GM21381 (cell line): ENCODE data around the gene HLA-DMA.

ENCODE experiments used
- ATAC-seq: cut with Tn5 transposase; IDR thresholded peaks from one replicate; pipeline ENCODE4 v1.9.1; 2021; ENCODE audit warnings: mild to moderate bottlenecking, moderate library complexity; ENCODE audit not compliant: unreplicated experiment

HLA-DMA gene

DNA sequence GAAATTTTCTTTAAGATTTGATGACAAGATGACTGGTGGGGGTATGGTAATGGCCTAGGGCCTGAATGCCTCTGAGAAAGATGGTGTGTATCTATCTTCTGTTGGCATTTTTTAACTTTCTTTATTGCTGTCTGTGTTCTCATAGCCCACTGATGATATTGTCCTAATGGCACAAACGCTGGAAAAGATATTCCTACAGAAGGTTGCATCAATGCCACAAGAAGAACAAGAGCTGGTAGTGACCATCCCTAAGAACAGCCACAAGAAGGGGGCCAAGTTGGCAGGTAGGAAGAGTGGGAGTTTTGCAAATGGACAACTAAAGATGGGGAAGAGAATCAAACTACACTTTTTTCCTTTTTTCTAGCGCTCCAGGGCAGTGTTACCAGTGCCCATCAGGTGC, 23.0 kb upstream of the HLA-DMA start:
- ATAC-seq = no peak

- no peak for ATAC-seq
These were observed 21.8 kb upstream of the HLA-DMA start for GRCh38 chr6:32974541-32975308.

DNA sequence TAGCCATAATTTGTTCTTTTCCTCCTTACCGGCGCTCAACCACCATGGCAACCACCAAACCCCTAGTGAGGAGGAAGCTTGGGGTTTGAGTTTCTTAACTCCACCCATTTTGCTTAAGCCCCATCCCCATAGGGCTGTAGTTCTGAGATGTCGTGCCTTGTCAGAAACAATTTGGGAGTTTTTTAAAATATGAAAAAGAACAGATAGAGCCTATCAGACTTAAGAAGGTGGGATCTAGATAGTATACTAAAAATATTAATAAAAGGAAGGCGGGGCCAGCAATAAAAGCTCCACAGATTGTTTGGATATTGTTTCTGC, 21.1 kb upstream of the HLA-DMA start:
- ATAC-seq = no peak

GRCh38 chr6:32973144-32974015, 20.5 kb upstream of the HLA-DMA start:
- no peak for ATAC-seq

DNA sequence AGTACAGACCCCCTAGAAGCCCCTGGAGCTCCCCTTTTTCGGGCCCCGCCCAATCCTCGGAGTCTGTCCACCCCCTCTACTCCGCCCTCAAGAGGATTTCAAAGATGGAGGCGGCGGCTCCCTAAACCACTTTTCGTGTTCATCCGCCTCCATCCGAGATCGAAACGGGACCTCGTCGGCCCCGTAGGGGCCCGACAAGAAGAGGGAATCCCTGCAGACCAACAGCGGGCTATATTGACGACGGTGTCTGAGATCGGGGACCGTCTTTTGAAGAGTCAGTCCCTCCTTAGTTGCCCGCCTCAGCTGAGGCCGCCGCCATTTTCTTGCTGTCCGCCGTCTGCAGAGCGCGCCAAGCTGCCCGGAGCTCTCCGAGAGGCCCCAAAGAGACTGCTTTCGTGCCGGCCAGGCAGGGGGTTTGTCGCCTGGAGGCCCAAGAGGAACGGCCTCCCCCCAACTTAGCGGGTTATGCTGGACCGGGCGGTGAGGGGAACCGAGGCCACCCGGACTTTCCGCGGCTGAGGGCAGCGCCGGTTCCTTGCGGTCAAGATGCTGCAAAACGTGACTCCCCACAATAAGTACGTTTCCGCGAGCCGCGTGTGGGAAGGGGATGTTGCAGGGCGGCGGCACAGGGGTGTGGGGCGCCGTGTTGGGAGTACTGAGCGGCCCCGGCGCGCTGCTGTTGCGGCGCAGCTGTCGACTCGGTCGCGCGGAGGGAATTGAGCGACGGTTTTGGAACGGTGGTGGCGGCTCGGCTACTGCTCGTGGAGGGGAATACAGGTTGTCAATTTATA, 19.7 kb upstream of the HLA-DMA start:
- no peak for ATAC-seq

GRCh38 chr6:32971581-32972352, 18.9 kb upstream of the HLA-DMA start:
- peak; percentile 40 for ATAC-seq

GRCh38 chr6:32971242-32971580, 18.3 kb upstream of the HLA-DMA start:
- no peak for ATAC-seq

- no peak for ATAC-seq
These were observed 17.7 kb upstream of the HLA-DMA start for GRCh38 chr6:32970413-32971241.

GRCh38 chr6:32969685-32970412, 17.0 kb upstream of the HLA-DMA start:
- ATAC-seq = no peak

GRCh38 chr6:32968867-32969684, 16.2 kb upstream of the HLA-DMA start:
- ATAC-seq = no peak

DNA sequence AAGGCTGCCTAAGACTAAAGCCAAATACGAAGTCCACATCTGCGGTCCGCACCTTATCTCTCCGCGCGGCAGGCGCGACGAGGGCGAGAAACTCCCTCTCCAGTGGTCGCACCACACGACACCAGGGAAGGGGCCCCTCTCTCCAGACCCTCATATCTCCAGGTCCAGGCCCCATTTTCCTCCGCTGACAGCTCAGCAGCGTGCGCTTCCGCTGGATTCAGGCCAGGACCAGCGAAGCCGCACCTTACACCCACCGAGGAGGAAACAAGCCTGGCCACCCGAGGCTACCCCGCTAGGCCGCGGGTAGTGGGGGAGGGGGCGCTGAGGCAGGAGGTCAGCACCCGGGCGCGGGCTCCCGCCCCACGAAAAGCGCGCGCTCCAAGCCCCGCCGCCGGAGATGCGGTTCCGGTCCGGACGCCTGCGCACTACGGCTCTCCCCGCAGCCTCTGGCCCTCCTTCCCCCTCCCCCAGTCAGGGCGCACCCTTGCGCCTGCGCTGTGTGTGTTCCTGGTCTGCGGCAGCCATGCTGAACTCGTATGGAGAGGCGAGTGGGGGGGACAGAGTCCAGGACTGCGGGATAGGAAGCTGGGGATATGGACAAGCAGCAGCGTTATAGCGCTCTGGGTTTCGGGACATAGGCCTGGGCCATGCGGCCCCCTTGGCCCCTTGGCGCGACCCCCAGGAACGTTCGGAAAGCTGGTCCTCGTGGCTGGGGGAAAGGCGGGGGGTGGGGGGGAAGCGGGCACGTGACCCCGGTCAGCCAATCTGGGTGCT, 15.4 kb upstream of the HLA-DMA start, which contains the start of gene BRD2:
TSS of gene BRD2 (plus strand) at position 502 of the 774 bp plus-strand sequence. CDS start 4,305 bp downstream, outside the sequence.
- ATAC-seq = peak; percentile 30

DNA sequence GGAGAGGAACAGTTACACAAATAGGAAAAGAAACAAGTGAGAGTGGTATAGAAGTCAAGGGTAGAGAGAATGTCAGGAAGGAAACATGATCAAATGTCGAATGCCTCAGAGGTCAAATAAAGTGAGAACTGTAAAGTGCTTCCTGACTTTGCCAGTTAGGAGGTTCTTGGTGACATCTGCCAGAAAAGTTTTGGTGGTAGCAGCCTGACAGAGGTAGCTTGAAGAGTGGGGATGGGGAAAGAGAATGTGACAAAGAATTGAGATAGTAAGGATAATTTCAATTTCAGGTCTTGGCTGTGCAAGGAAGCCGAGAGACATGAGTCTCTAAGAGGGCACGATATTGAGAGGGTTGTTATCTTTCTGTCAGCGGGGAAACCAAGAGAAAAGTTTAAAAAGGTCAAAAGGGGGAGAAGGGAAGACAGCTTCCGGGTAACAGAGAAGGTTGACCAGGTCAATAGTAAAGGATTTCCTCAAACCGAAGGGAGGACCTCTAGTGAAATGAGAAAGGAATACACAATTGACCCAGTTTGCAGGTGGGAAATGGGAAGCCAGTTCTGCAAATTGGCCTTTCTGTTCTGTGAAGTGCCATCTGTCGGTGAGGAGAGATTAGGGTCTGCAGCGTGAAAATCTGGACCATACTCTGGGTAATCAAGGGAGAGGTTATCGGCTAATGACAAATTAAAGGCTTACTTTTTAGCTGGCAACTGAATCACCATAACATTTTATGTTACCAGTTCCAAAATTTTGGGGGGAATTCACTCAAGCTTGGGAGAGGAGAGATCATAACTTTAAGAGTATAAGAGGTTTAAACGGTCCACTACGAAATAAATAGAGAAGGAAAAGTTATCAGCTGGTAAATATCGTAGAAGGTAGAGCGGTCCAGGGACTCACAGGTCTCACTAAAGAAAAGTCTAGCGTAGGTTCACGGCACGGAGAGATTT, 14.5 kb upstream of the HLA-DMA start:
- no peak for ATAC-seq

GRCh38 chr6:32964776-32965175, 11.9 kb upstream of the HLA-DMA start:
- ATAC-seq = no peak

GRCh38 chr6:32963866-32964265, 11.0 kb upstream of the HLA-DMA start:
- ATAC-seq = no peak

DNA sequence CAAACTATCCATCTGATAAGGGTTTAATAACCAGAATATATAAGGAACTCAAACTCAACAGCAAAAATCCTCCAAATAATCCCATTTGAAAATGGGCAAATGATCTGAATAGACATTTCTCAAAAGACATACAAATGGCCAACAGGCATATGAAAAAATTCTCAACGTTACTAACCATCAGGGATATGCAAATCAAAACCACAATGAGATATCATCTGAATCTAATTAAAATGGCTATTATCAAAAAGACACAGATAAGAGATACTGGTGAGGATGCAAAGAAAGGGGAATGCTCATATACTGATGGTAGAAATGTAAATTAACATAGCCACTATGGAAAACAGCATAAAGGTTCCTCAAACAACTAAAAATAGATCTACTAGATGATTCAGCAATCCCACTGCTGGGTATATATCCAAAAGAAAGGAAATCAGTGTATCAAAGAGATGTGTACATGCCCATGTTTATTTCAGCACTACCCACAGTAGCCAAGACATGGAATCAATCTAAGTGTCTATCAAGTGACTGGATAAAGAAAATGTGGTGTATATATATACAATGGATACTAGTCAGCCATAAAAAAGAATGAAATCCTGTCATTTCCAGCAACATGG, 9.4 kb upstream of the HLA-DMA start:
- ATAC-seq = no peak

GRCh38 chr6:32960563-32960962, 7.7 kb upstream of the HLA-DMA start:
- ATAC-seq = no peak
